Spleen (tissue), 11 donors: Measurements from ENCODE around the gene ITGB5. TPM values are rescaled to one million over a fixed set of nuclear protein-coding genes. Genes with fewer than 3 reads are reported as not detected.
A peak's percentile ranks its signal among the peaks of the same experiment; 100 is the strongest.

Source experiments
- DNase-seq: peaks from one replicate; pipeline ENCODE4 v3.0.0-alpha.2; 2020
- H3K27ac ChIP-seq, 8 donors: fragments of 200-600 bp; sonication (generic) in 7 of 8; 1 replicate in 4 of 8; 2 replicates in 4 of 8; pipeline versions ENCODE4 v1.5.0 to v1.8.0; 2016 to 2021; ENCODE audit warnings: inconsistent platforms in 4 of 8, mild to moderate bottlenecking in 4 of 8, moderate library complexity in 1 of 8
- H3K27me3 ChIP-seq, 7 donors: fragments of 200-600 bp; sonication (generic) in 6 of 7; replicated peaks in 1 of 7; 1 replicate in 4 of 7; 2 replicates in 3 of 7; pipeline versions ENCODE4 v1.5.0 to v1.8.0; 2016 to 2021; ENCODE audit warnings: inconsistent platforms in 3 of 7, mild to moderate bottlenecking in 1 of 7
- H3K36me3 ChIP-seq, 6 donors: fragments of 200-600 bp; sonication (generic) in 5 of 6; 1 replicate in 4 of 6; 2 replicates in 2 of 6; pipeline versions ENCODE4 v1.5.0 to v1.8.0; 2016 to 2021; ENCODE audit warnings: inconsistent platforms in 2 of 6
- H3K4me1 ChIP-seq, 6 donors: fragments of 200-600 bp; sonication (generic) in 5 of 6; 1 replicate in 3 of 6; 2 replicates in 3 of 6; pipeline versions ENCODE4 v1.5.0 to v1.8.0; 2016 to 2021; ENCODE audit warnings: inconsistent platforms in 3 of 6
- H3K4me3 ChIP-seq, 8 donors: fragments of 200-600 bp; sonication (generic) in 7 of 8; 1 replicate in 4 of 8; 2 replicates in 4 of 8; pipeline versions ENCODE4 v1.5.0 to v1.8.0; 2016 to 2021; ENCODE audit warnings: inconsistent platforms in 4 of 8, mild to moderate bottlenecking in 4 of 8, moderate library complexity in 2 of 8
- H3K9me3 ChIP-seq, 8 donors: fragments of 200-600 bp; sonication (generic) in 7 of 8; 1 replicate in 4 of 8; 2 replicates in 4 of 8; pipeline versions ENCODE4 v1.5.0 to v1.8.0; 2016 to 2021; ENCODE audit warnings: inconsistent platforms in 4 of 8
- POLR2A ChIP-seq, 3 donors: fragments of 450-650 bp; IDR thresholded peaks; one replicate each; pipeline ENCODE4 v1.5.1; 2017; ENCODE audit warnings: antibody characterized with exemption in 3 of 3, mild to moderate bottlenecking in 1 of 3
- POLR2AphosphoS5 ChIP-seq, 3 donors: sonication (generic); formaldehyde crosslinking; IDR thresholded peaks; one replicate each; pipeline ENCODE4 v1.5.1; 2017; ENCODE audit warnings: antibody characterized with exemption in 3 of 3
- WGBS, 5 donors: extraction: QIAGEN DNeasy Blood & Tissue Kit in 3 of 5; methylation state at CpG; one replicate each; pipeline versions ENCODE4 v1.1.5 to v1.1.7; 2013 to 2018; 5-methylcytosine and 5-hydroxymethylcytosine counted together
- intact Hi-C: fragments of 100-400 bp; cut with DNase I; formaldehyde crosslinking; loops from one replicate; pipeline ENCODE4 v1.15.0; 2023; ENCODE audit warnings: low total_unique reads
- polyA plus RNA-seq, 3 donors: library from polyadenylated mRNA; stranded (reverse); fragments of 200-250 nt; gene quantifications; one replicate each; pipeline ENCODE4 v1.2.1, GENCODE V29; 2013
- total RNA-seq, 7 donors: library from RNA; depleted of rRNA in 3 of 7; stranded (reverse); fragments of >200 nt in 3 of 7; fragmentation: NEBNext Ultra II Directional in 4 of 7; extraction: Animal tissue kit (Norgen Biotek cat#: 25700) in 4 of 7; gene quantifications; one replicate each; pipeline versions ENCODE4 v1.1.0 to v1.2.1, GENCODE V29; 2016 to 2021
- TF ChIP-seq, protein P1 (sequence below), 11 experiments: fragments of 200-600 bp in 7 of 11; fragments of 450-650 bp in 4 of 11; sonication (generic) in 4 of 11; IDR thresholded peaks in 8 of 11; conservative IDR thresholded peaks in 3 of 11; 1 replicate in 7 of 11; 2 replicates in 4 of 11; pipeline versions ENCODE4 v1.4.0 to v1.8.0; 2016 to 2021; ENCODE audit warnings: antibody characterized with exemption in 11 of 11, inconsistent platforms in 4 of 11, mild to moderate bottlenecking in 1 of 11
- donor health status: healthy with polysubstance abuse.
- donor health status: DM: no; HTN: no; CAD: no; lungs with moderate emphysema.
- donor health status: DM: no; HTN: no; CAD: no.
- donor health status: Bipolar disorder and iron deficiency.
- donor health status: healthy.
- donor health status: DM: no; HTN: no; CAD: no.
- donor health status: DM: yes; HTN: yes; CAD: no.

The ITGB5 gene
- total and polyA plus RNA-seq, 10 donors = 7.4 to 227 (median 108) TPM

DNA sequence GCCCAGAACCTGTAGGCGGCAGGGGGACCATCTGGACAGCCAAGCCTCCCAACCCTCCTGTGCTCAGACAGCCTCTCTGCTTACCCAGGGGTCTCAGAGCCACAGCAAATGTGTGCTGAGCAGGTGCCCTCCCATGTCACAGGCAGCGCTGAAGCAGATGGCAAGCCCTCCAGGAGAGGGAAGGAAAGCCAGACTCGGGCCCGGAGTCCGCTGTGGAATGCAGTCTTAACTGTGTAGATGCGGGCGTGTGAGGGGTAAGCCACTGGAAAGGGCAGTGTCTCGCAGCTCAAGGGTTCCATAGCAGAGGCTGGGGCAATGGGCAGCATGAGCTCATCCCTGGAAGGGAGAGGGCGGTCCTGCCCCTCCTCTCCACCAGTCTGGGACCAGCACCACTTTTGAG lies 111.3 kb downstream of the ITGB5 start:
- Histone ChIP-seq H3K9me3 (no peaks in the 10 kb centered on the region), H3K4me1 (peaks cover 13 to 70% (median 39%) of the 10 kb centered on the region in 6 donors), H3K27ac (no peak overlapping the region), H3K27me3 (peaks cover 0 to 11% (median 0%) of the 10 kb centered on the region in 7 donors), H3K36me3 (peaks cover 0 to 4% (median 0%) of the 10 kb centered on the region in 6 donors), H3K4me3 (no peak overlapping the region)
- DNase-seq = peak; percentile 54
- 79 to 94% (median 89%) methylated on average over 8 to 9 of the region's 9 CpGs for WGBS, 5 donors
- TF ChIP-seq, protein P1, sequence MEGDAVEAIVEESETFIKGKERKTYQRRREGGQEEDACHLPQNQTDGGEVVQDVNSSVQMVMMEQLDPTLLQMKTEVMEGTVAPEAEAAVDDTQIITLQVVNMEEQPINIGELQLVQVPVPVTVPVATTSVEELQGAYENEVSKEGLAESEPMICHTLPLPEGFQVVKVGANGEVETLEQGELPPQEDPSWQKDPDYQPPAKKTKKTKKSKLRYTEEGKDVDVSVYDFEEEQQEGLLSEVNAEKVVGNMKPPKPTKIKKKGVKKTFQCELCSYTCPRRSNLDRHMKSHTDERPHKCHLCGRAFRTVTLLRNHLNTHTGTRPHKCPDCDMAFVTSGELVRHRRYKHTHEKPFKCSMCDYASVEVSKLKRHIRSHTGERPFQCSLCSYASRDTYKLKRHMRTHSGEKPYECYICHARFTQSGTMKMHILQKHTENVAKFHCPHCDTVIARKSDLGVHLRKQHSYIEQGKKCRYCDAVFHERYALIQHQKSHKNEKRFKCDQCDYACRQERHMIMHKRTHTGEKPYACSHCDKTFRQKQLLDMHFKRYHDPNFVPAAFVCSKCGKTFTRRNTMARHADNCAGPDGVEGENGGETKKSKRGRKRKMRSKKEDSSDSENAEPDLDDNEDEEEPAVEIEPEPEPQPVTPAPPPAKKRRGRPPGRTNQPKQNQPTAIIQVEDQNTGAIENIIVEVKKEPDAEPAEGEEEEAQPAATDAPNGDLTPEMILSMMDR (IDR thresholded peaks at IDR 0.05 in 8 of 11, conservative IDR thresholded peaks at IDR 0.05 in 3 of 11) = no peak
- TF ChIP-seq POLR2AphosphoS5 (IDR thresholded peaks at IDR 0.05) (no peak), POLR2A (IDR thresholded peaks at IDR 0.05) (no peak)
- intact Hi-C loops = no loop called here

DNA sequence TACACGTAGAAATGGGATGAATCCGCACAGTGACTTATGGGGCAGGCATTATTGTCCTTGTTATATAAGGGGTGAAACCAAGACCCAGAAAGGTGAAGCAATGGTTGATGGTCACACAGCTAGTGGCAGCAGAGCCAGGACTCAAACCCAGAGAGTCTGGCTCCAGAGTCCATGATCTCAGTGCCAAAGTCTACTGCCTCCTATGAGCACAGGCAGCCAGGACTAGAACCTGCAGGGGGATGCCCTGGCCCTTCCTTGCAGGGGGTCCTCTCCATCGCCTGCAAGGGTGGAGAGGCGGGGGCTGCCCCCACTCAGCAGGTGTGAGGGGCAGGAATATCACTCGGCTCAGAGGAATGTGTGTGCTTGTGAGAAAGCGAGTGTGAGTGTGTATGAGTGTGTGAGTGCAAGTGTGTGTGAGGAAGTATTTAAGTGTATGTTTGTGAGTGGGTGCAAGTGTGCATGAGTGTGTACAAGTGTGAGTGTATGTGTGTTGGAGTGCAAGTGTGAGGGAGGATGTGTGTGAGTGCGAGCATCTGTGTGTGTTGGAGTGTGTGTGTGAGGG lies 112.2 kb downstream of the ITGB5 start:
- peaks cover 0 to 11% (median 0%) of the 10 kb centered on the region in 7 donors for H3K27me3 ChIP-seq
- peak; percentile 36 for DNase-seq
- TF ChIP-seq, protein P1 (IDR thresholded peaks at IDR 0.05 in 8 of 11, conservative IDR thresholded peaks at IDR 0.05 in 3 of 11) = no peak
- TF ChIP-seq POLR2A (IDR thresholded peaks at IDR 0.05) (no peak), POLR2AphosphoS5 (IDR thresholded peaks at IDR 0.05) (no peak)
- WGBS, 5 donors = 82 to 95% (median 87%) methylated on average over 7 of the region's 7 CpGs
- peak overlapping the region in 2 of 8 donors; percentile 42 to 70 for H3K27ac ChIP-seq
- H3K9me3 ChIP-seq = no peaks in the 10 kb centered on the region
- H3K4me3 ChIP-seq = no peak overlapping the region
- peaks cover 0 to 4% (median 0%) of the 10 kb centered on the region in 6 donors for H3K36me3 ChIP-seq
- H3K4me1 ChIP-seq = peaks cover 11 to 70% (median 38%) of the 10 kb centered on the region in 6 donors
- intact Hi-C loops = no loop called here

DNA sequence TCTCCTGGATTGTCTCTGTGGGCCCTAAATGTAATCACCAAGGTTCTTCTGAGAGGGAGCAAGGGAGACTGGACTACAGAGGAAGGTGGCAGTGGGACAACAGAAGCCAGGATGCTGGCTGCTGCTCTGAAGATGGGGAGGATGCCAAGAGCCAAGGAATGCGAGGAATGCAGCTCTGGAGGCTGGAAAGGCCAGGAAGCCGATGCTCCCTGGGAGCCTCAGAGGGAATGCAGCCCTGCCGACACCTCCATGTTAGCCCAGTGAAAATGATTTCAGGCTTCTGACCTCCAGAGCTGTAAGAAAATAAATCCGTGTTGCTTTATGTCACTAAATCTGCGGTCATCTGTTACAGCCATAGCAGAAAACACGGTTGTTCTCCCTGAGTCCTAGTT lies 112.8 kb downstream of the ITGB5 start:
- intact Hi-C loops = no loop called here
- peak; percentile 31 for DNase-seq
- TF ChIP-seq POLR2AphosphoS5 (IDR thresholded peaks at IDR 0.05) (peak in 2 of 3 donors; percentile 20 to 59), POLR2A (IDR thresholded peaks at IDR 0.05) (no peak)
- TF ChIP-seq, protein P1 (IDR thresholded peaks at IDR 0.05 in 8 of 11, conservative IDR thresholded peaks at IDR 0.05 in 3 of 11) = no peak
- H3K4me3 ChIP-seq = no peak overlapping the region
- H3K4me1 ChIP-seq = peaks cover 11 to 67% (median 37%) of the 10 kb centered on the region in 6 donors
- H3K9me3 ChIP-seq = no peaks in the 10 kb centered on the region
- peaks cover 0 to 11% (median 0%) of the 10 kb centered on the region in 7 donors for H3K27me3 ChIP-seq
- 71 to 92% (median 76%) methylated on average over 6 of the region's 6 CpGs for WGBS, 5 donors
- H3K36me3 ChIP-seq = peaks cover 0 to 4% (median 0%) of the 10 kb centered on the region in 6 donors
- peak overlapping the region in 2 of 8 donors; percentile 42 to 70 for H3K27ac ChIP-seq
